CD4-positive, alpha-beta T cell treated with Interleukin-15 for 4 hours (primary cell): ENCODE data around the gene CDYL2.
"Not testable (repeated sequence)": the region's sequence is repeated elsewhere in the genome, so short reads cannot be mapped to it uniquely, and the experiment has no call there.

Experiments used
- DNase-seq: peaks from one replicate; pipeline ENCODE4 v3.0.0-alpha.2; 2020; ENCODE audit warnings: low spot score

Gene CDYL2

GRCh38 chr16:80806927-80807340, 2.5 kb upstream of the CDYL2 start:
- peak; percentile 67 for DNase-seq

- no peak for DNase-seq
Measured at GRCh38 chr16:80806289-80806688, 1.9 kb upstream of the CDYL2 start.

GRCh38 chr16:80804056-80804525, 307 bp downstream of the CDYL2 start:
- DNase-seq, result peak; percentile 73

- peak; percentile 48 for DNase-seq
Measured at GRCh38 chr16:80803339-80804055, 901 bp downstream of the CDYL2 start.

- no peak for DNase-seq
Measured at GRCh38 chr16:80802902-80803301, 1.5 kb downstream of the CDYL2 start.

GRCh38 chr16:80802138-80802537, 2.3 kb downstream of the CDYL2 start:
- DNase-seq, result peak; percentile 19

GRCh38 chr16:80794071-80794470, 10.3 kb downstream of the CDYL2 start:
- DNase-seq, result no peak

- no peak for DNase-seq
Measured at GRCh38 chr16:80792031-80792430, 12.4 kb downstream of the CDYL2 start.

- no peak for DNase-seq
Measured at GRCh38 chr16:80791411-80791810, 13.0 kb downstream of the CDYL2 start.

GRCh38 chr16:80790751-80791150, 13.6 kb downstream of the CDYL2 start:
- DNase-seq, result no peak

GRCh38 chr16:80788027-80788426, 16.4 kb downstream of the CDYL2 start:
- no peak for DNase-seq

- not testable (repeated sequence) for DNase-seq
Measured at GRCh38 chr16:80786561-80786960, 17.8 kb downstream of the CDYL2 start.

GRCh38 chr16:80784951-80785350, 19.4 kb downstream of the CDYL2 start:
- DNase-seq, result no peak

GRCh38 chr16:80778703-80779102, 25.7 kb downstream of the CDYL2 start:
- DNase-seq, result no peak

GRCh38 chr16:80776856-80777255, 27.5 kb downstream of the CDYL2 start:
- no peak for DNase-seq

- no peak for DNase-seq
Measured at GRCh38 chr16:80775450-80775849, 28.9 kb downstream of the CDYL2 start.

- no peak for DNase-seq
Measured at GRCh38 chr16:80766798-80767197, 37.6 kb downstream of the CDYL2 start.

GRCh38 chr16:80759419-80760162, 44.8 kb downstream of the CDYL2 start:
- peak; percentile 14 for DNase-seq

- DNase-seq, result no peak
Measured at GRCh38 chr16:80754476-80754875, 49.9 kb downstream of the CDYL2 start.

GRCh38 chr16:80752541-80752940, 51.9 kb downstream of the CDYL2 start:
- DNase-seq, result no peak

GRCh38 chr16:80751167-80751566, 53.2 kb downstream of the CDYL2 start:
- no peak for DNase-seq

GRCh38 chr16:80746231-80746630, 58.2 kb downstream of the CDYL2 start:
- DNase-seq, result no peak

GRCh38 chr16:80744856-80745255, 59.5 kb downstream of the CDYL2 start:
- DNase-seq, result no peak
